Measurements from ENCODE around the gene PTPRZ1.

The PTPRZ1 gene

GRCh38 chr7:121832347-121832746 lies 40.6 kb upstream of the PTPRZ1 start:
- Histone ChIP-seq H3K27ac (no peak overlapping the region), H3K36me3 (ENCODE audit: insufficient read depth) (no peaks in the 10 kb centered on the region), H3K4me3 (IDR thresholded peaks at IDR 0.05; ENCODE audit: insufficient read depth, low read depth, low read length) (no peak overlapping the region), H3K4me2 (no peak overlapping the region), H4K20me1 (ENCODE audit: insufficient read depth) (no peaks in the 10 kb centered on the region), H2AFZ (ENCODE audit: low read depth) (no peak overlapping the region), H3K27me3 (ENCODE audit: insufficient read depth, low read depth) (no peaks in the 10 kb centered on the region), H3K79me2 (ENCODE audit: insufficient read depth, low read depth) (no peaks in the 10 kb centered on the region), H3K4me1 (ENCODE audit: low read depth, poor library complexity, severe bottlenecking) (no peaks in the 10 kb centered on the region), H3K9ac (no peak overlapping the region)
- no peak for TF ChIP-seq CTCF (conservative IDR thresholded peaks at IDR 0.05; ENCODE audit: low read depth, low read length)

GRCh38 chr7:121833991-121834390 lies 39.0 kb upstream of the PTPRZ1 start:
- no peak overlapping the region for H3K4me3 ChIP-seq (IDR thresholded peaks at IDR 0.05; ENCODE audit: insufficient read depth, low read depth, low read length)
- no peaks in the 10 kb centered on the region for H3K27me3 ChIP-seq (ENCODE audit: insufficient read depth, low read depth)
- no peak overlapping the region for H3K9ac ChIP-seq
- H4K20me1 ChIP-seq (ENCODE audit: insufficient read depth): no peaks in the 10 kb centered on the region
- H3K27ac ChIP-seq: no peak overlapping the region
- no peak for TF ChIP-seq CTCF (conservative IDR thresholded peaks at IDR 0.05; ENCODE audit: low read depth, low read length)
- no peak overlapping the region for H2AFZ ChIP-seq (ENCODE audit: low read depth)
- no peaks in the 10 kb centered on the region for H3K79me2 ChIP-seq (ENCODE audit: insufficient read depth, low read depth)
- H3K4me2 ChIP-seq: no peak overlapping the region
- no peaks in the 10 kb centered on the region for H3K4me1 ChIP-seq (ENCODE audit: low read depth, poor library complexity, severe bottlenecking)
- no peaks in the 10 kb centered on the region for H3K36me3 ChIP-seq (ENCODE audit: insufficient read depth)

- no peak overlapping the region for H3K4me3 ChIP-seq (IDR thresholded peaks at IDR 0.05; ENCODE audit: insufficient read depth, low read depth, low read length)
- H3K4me2 ChIP-seq: no peak overlapping the region
- H3K79me2 ChIP-seq (ENCODE audit: insufficient read depth, low read depth): no peaks in the 10 kb centered on the region
- H3K36me3 ChIP-seq (ENCODE audit: insufficient read depth): no peaks in the 10 kb centered on the region
- H3K4me1 ChIP-seq (ENCODE audit: low read depth, poor library complexity, severe bottlenecking): no peaks in the 10 kb centered on the region
- H2AFZ ChIP-seq (ENCODE audit: low read depth): no peak overlapping the region
- no peak for TF ChIP-seq CTCF (conservative IDR thresholded peaks at IDR 0.05; ENCODE audit: low read depth, low read length)
- no peak overlapping the region for H3K9ac ChIP-seq
- H3K27ac ChIP-seq: no peak overlapping the region
- no peaks in the 10 kb centered on the region for H4K20me1 ChIP-seq (ENCODE audit: insufficient read depth)
- H3K27me3 ChIP-seq (ENCODE audit: insufficient read depth, low read depth): no peaks in the 10 kb centered on the region
Observed at GRCh38 chr7:121837462-121837861, 35.5 kb upstream of the PTPRZ1 start.

- no peak overlapping the region for H3K27ac ChIP-seq
- no peaks in the 10 kb centered on the region for H3K79me2 ChIP-seq (ENCODE audit: insufficient read depth, low read depth)
- H3K36me3 ChIP-seq (ENCODE audit: insufficient read depth): no peaks in the 10 kb centered on the region
- no peaks in the 10 kb centered on the region for H3K4me1 ChIP-seq (ENCODE audit: low read depth, poor library complexity, severe bottlenecking)
- TF ChIP-seq CTCF (conservative IDR thresholded peaks at IDR 0.05; ENCODE audit: low read depth, low read length): no peak
- H3K9ac ChIP-seq: no peak overlapping the region
- H3K4me2 ChIP-seq: no peak overlapping the region
- no peak overlapping the region for H2AFZ ChIP-seq (ENCODE audit: low read depth)
- H4K20me1 ChIP-seq (ENCODE audit: insufficient read depth): no peaks in the 10 kb centered on the region
- H3K27me3 ChIP-seq (ENCODE audit: insufficient read depth, low read depth): no peaks in the 10 kb centered on the region
- no peak overlapping the region for H3K4me3 ChIP-seq (IDR thresholded peaks at IDR 0.05; ENCODE audit: insufficient read depth, low read depth, low read length)
Observed at GRCh38 chr7:121847041-121847440, 25.9 kb upstream of the PTPRZ1 start.
